ENCODE results near the gene METRN. TPM values are rescaled to one million over a fixed set of nuclear protein-coding genes. Genes with fewer than 3 reads are reported as not detected.

The METRN gene
- total and polyA plus RNA-seq, 2 donors (not counting 1 experiment from before 2014, with no cell fraction given): 6.9 to 10.4 TPM

GRCh38 chr16:705431-706188 lies 9.3 kb upstream of the METRN start, which contains the start of gene FBXL16:
Gene FBXL16 (minus strand): TSS chr16:705801. CDS start chr16:697405, 8,396 bp downstream.
- Mint-ChIP-seq H3K4me3 (peak within 1 kb of the TSS; percentile 26), H3K9me3 (ENCODE audit: insufficient read depth) (no peaks in the 10 kb centered on the region), H3K27ac (no peak within 1 kb of the TSS), H3K4me1 (no peaks in the 10 kb centered on the region), H3K27me3 (peaks cover 36% of the 10 kb centered on the region)
- ChIA-PET POLR2A (interaction anchor here (0.7 kb wide), 1 partner anchor 1142 kb away, joined by 3 read pairs; no protein-coding TSS in a partner anchor), CTCF (no interaction called here)
- H3K36me3 ChIP-seq (replicated peaks in 1 of 2; ENCODE audit: control extremely low read depth in 1 of 2, control insufficient read depth in 1 of 2, extremely low read depth in 1 of 2, insufficient read depth in 2 of 2, low read length in 1 of 2): no peaks in the 10 kb centered on the region
- intact Hi-C loops (cut with micrococcal nuclease): no loop called here
- H2AFZ ChIP-seq (ENCODE audit: insufficient read depth, low read depth, low read length, poor library complexity, severe bottlenecking): no peak within 1 kb of the TSS
- TF ChIP-seq CTCF (IDR thresholded peaks at IDR 0.05) (no peak), EZH2 (IDR thresholded peaks at IDR 0.05; ENCODE audit: borderline replicate concordance, insufficient read depth, low read depth, low read length, poor library complexity, severe bottlenecking) (no peak)
- no peak within 1 kb of the TSS for H3K27ac ChIP-seq (ENCODE audit: low read length in 2 of 2)
- no peak within 1 kb of the TSS for H3K4me3 ChIP-seq (ENCODE audit: control extremely low read depth in 1 of 5, extremely low read depth in 1 of 5, insufficient read depth in 1 of 5, low read depth in 2 of 5, low read length in 4 of 5)
- no peak within 1 kb of the TSS for H3K9ac ChIP-seq (ENCODE audit: low read length)
- 2% methylated on average over 113 of the region's 115 CpGs for WGBS (ENCODE audit: insufficient coverage)
- peaks cover 0 to 30% (median 0%) of the 10 kb centered on the region in 3 donors for H3K9me3 ChIP-seq (ENCODE audit: control extremely low read depth in 1 of 3, control insufficient read depth in 2 of 3, insufficient read depth in 1 of 3, low read length in 2 of 3)
- no peaks in the 10 kb centered on the region for H4K20me1 ChIP-seq (ENCODE audit: control insufficient read depth, insufficient read depth, low read length, poor library complexity, severe bottlenecking)
- ATAC-seq (ENCODE audit: low read depth) (no peak), DNase-seq (no peak)
- peak within 1 kb of the TSS; percentile 38 for H3K4me2 ChIP-seq (replicated peaks; ENCODE audit: low read depth, low read length, poor library complexity, severe bottlenecking)
- peaks cover 6 to 19% of the 10 kb centered on the region in 2 donors for H3K4me1 ChIP-seq (ENCODE audit: control insufficient read depth in 2 of 2, insufficient read depth in 2 of 2, low read length in 2 of 2)
- no peaks in the 10 kb centered on the region for H3K79me2 ChIP-seq (ENCODE audit: control insufficient read depth, insufficient read depth, low read length)
- peaks cover 0 to 88% (median 40%) of the 10 kb centered on the region in 4 experiments for H3K27me3 ChIP-seq (replicated peaks in 1 of 4; ENCODE audit: control extremely low read depth in 1 of 4, control insufficient read depth in 3 of 4, insufficient read depth in 4 of 4, low read length in 3 of 4)
